GM12874 (cell line): ENCODE results near the gene CXCL3.

Experiments
- CTCF ChIP-seq: IDR thresholded peaks from 2 replicates; pipeline ENCODE4 v1.5.1; 2011; ENCODE audit warnings: low read depth, mild to moderate bottlenecking, control low read depth, low read length, moderate library complexity; ENCODE audit not compliant: insufficient read depth

CXCL3 gene

GRCh38 chr4:74039315-74039763, 850 bp upstream of the CXCL3 start:
- TF ChIP-seq CTCF, result no peak

- TF ChIP-seq CTCF, result no peak
Measured at GRCh38 chr4:74038086-74038424, 434 bp downstream of the CXCL3 start.

GRCh38 chr4:74037076-74037955, 1.2 kb downstream of the CXCL3 start:
- no peak for TF ChIP-seq CTCF

GRCh38 chr4:74033739-74034138, 4.8 kb downstream of the CXCL3 start:
- TF ChIP-seq CTCF, result no peak

- TF ChIP-seq CTCF, result no peak
Measured at GRCh38 chr4:74032064-74032463, 6.4 kb downstream of the CXCL3 start.

GRCh38 chr4:74031576-74031975, 6.9 kb downstream of the CXCL3 start:
- no peak for TF ChIP-seq CTCF

- no peak for TF ChIP-seq CTCF
Measured at GRCh38 chr4:74030285-74030684, 8.2 kb downstream of the CXCL3 start.
